HEK293T (cell line): ENCODE results near the gene PLXNA2.

ENCODE experiments used
- ARNT ChIP-seq: fragments of 450-650 bp; IDR thresholded peaks from 2 replicates; pipeline ENCODE4 v1.6.1; 2017; ENCODE audit warnings: mild to moderate bottlenecking
- BHLHE40 ChIP-seq: fragments of 450-650 bp; IDR thresholded peaks from 2 replicates; pipeline ENCODE4 v1.6.1; 2016; ENCODE audit warnings: mild to moderate bottlenecking, moderate library complexity, borderline replicate concordance
- CTBP1 ChIP-seq: fragments of 450-650 bp; IDR thresholded peaks from 2 replicates; pipeline ENCODE4 v1.6.1; 2016; ENCODE audit warnings: borderline replicate concordance
- ELF4 ChIP-seq: fragments of 450-650 bp; IDR thresholded peaks from 2 replicates; pipeline ENCODE4 v1.6.1; 2017; ENCODE audit warnings: antibody characterized with exemption
- FOXA1 ChIP-seq: fragments of 450-650 bp; IDR thresholded peaks from 2 replicates; pipeline ENCODE4 v1.6.1; 2016; ENCODE audit warnings: mild to moderate bottlenecking
- FOXK2 ChIP-seq: fragments of 450-650 bp; IDR thresholded peaks from 2 replicates; pipeline ENCODE4 v1.6.1; 2016; ENCODE audit warnings: mild to moderate bottlenecking
- FOXM1 ChIP-seq: fragments of 450-650 bp; IDR thresholded peaks from 2 replicates; pipeline ENCODE4 v1.6.1; 2017; ENCODE audit warnings: mild to moderate bottlenecking, borderline replicate concordance
- HDGF ChIP-seq: fragments of 450-650 bp; IDR thresholded peaks from 2 replicates; pipeline ENCODE4 v1.6.1; 2017; ENCODE audit warnings: antibody characterized with exemption, borderline replicate concordance
- LEF1 ChIP-seq: fragments of 450-650 bp; IDR thresholded peaks from 2 replicates; pipeline ENCODE4 v1.6.1; 2017; ENCODE audit warnings: mild to moderate bottlenecking, borderline replicate concordance
- NFRKB ChIP-seq: fragments of 450-650 bp; IDR thresholded peaks from 2 replicates; pipeline ENCODE4 v1.6.1; 2016; ENCODE audit warnings: mild to moderate bottlenecking, moderate library complexity
- PKNOX1 ChIP-seq: fragments of 450-650 bp; IDR thresholded peaks from 2 replicates; pipeline ENCODE4 v1.6.1; 2016
- SP1 ChIP-seq: fragments of 450-650 bp; IDR thresholded peaks from 2 replicates; pipeline ENCODE4 v1.6.1; 2017
- SUZ12 ChIP-seq: fragments of 450-650 bp; IDR thresholded peaks from 2 replicates; pipeline ENCODE4 v1.6.1; 2016; ENCODE audit warnings: mild to moderate bottlenecking
- ZNF384 ChIP-seq: fragments of 450-650 bp; IDR thresholded peaks from 2 replicates; pipeline ENCODE4 v1.6.1; 2016

- no peak for TF ChIP-seq ARNT
- no peak for TF ChIP-seq FOXK2
- TF ChIP-seq PKNOX1 = no peak
- TF ChIP-seq LEF1 = no peak
- no peak for TF ChIP-seq HDGF
- no peak for TF ChIP-seq ELF4
- no peak for TF ChIP-seq FOXM1
- no peak for TF ChIP-seq SUZ12
- no peak for TF ChIP-seq BHLHE40
- TF ChIP-seq NFRKB = no peak
- no peak for TF ChIP-seq SP1
- no peak for TF ChIP-seq CTBP1
- no peak for TF ChIP-seq FOXA1
- no peak for TF ChIP-seq ZNF384
Observed at GRCh38 chr1:207992677-207993236, 251.4 kb downstream of the PLXNA2 start.
